HepG2 (cell line): ENCODE data around the gene PANK3. TPM values are rescaled to one million over a fixed set of nuclear protein-coding genes. Genes with fewer than 3 reads are reported as not detected.
A peak's percentile ranks its signal among the peaks of the same experiment; 100 is the strongest.

Source experiments
- ARID5B ChIP-seq: IDR thresholded peaks from 2 replicates; pipeline ENCODE4 v1.4.0; 2020; ENCODE audit warnings: mild to moderate bottlenecking, missing genetic modification reagents
- GTF3A ChIP-seq: sonication (generic); formaldehyde crosslinking; conservative IDR thresholded peaks from 2 replicates; pipeline ENCODE4 v1.4.0; 2020; ENCODE audit warnings: mild to moderate bottlenecking, missing genetic modification reagents
- HINFP ChIP-seq: sonication (generic); formaldehyde crosslinking; IDR thresholded peaks from 2 replicates; pipeline ENCODE4 v1.4.0; 2020; ENCODE audit warnings: low read depth, mild to moderate bottlenecking, missing genetic modification reagents
- MYNN ChIP-seq: sonication (generic); formaldehyde crosslinking; IDR thresholded peaks from 2 replicates; pipeline ENCODE4 v1.4.0; 2020; ENCODE audit warnings: mild to moderate bottlenecking, low read depth, missing genetic modification reagents
- PHB2 ChIP-seq: fragments of 450-650 bp; IDR thresholded peaks from 2 replicates; pipeline ENCODE4 v1.6.1; 2018; ENCODE audit not compliant: partially characterized antibody
- PLRG1 ChIP-seq: fragments of 450-650 bp; conservative IDR thresholded peaks from 2 replicates; pipeline ENCODE4 v1.6.1; 2016
- RORA ChIP-seq: sonication (generic); formaldehyde crosslinking; IDR thresholded peaks from 2 replicates; pipeline ENCODE4 v1.5.0; 2020; ENCODE audit warnings: mild to moderate bottlenecking, missing genetic modification reagents, moderate library complexity
- SMC3 ChIP-seq: IDR thresholded peaks from 2 replicates; pipeline ENCODE4 v1.6.1; 2011; ENCODE audit warnings: low read length, improper control_type of control experiment
- STAT6 ChIP-seq: sonication (generic); formaldehyde crosslinking; IDR thresholded peaks from 2 replicates; pipeline ENCODE4 v1.4.0; 2020; ENCODE audit warnings: missing genetic modification reagents, mild to moderate bottlenecking, borderline replicate concordance
- TMF1 ChIP-seq: sonication (generic); formaldehyde crosslinking; IDR thresholded peaks from 2 replicates; pipeline ENCODE4 v1.8.1; 2022; ENCODE audit warnings: low read depth, missing genetic modification reagents
- ZNF17 ChIP-seq: sonication (generic); formaldehyde crosslinking; IDR thresholded peaks from 2 replicates; pipeline ENCODE4 v1.5.0; 2020; ENCODE audit warnings: mild to moderate bottlenecking, missing genetic modification reagents
- ZNF225 ChIP-seq: sonication (generic); formaldehyde crosslinking; IDR thresholded peaks from 2 replicates; pipeline ENCODE4 v1.4.0; 2020; ENCODE audit warnings: mild to moderate bottlenecking, missing genetic modification reagents
- ZNF281 ChIP-seq: sonication (generic); formaldehyde crosslinking; IDR thresholded peaks from 2 replicates; pipeline ENCODE4 v1.4.0; 2020; ENCODE audit warnings: missing genetic modification reagents, borderline replicate concordance
- ZNF383 ChIP-seq: sonication (generic); formaldehyde crosslinking; IDR thresholded peaks from 2 replicates; pipeline ENCODE4 v1.4.0; 2020; ENCODE audit warnings: missing genetic modification reagents, mild to moderate bottlenecking, borderline replicate concordance
- ZNF543 ChIP-seq: sonication (generic); formaldehyde crosslinking; IDR thresholded peaks from 2 replicates; pipeline ENCODE4 v1.4.0; 2020; ENCODE audit warnings: mild to moderate bottlenecking, missing genetic modification reagents
- ZNF737 ChIP-seq: sonication (generic); formaldehyde crosslinking; IDR thresholded peaks from 2 replicates; pipeline ENCODE4 v1.5.0; 2020; ENCODE audit warnings: missing genetic modification reagents, mild to moderate bottlenecking, borderline replicate concordance
- ZNF878 ChIP-seq: sonication (generic); formaldehyde crosslinking; IDR thresholded peaks from 2 replicates; pipeline ENCODE4 v1.8.1; 2023; ENCODE audit warnings: mild to moderate bottlenecking, missing genetic modification reagents, moderate library complexity
- ZSCAN29 ChIP-seq: sonication (generic); formaldehyde crosslinking; conservative IDR thresholded peaks from 2 replicates; pipeline ENCODE4 v1.4.0; 2020; ENCODE audit warnings: mild to moderate bottlenecking, missing genetic modification reagents
- polyA plus RNA-seq, 8 experiments: library from polyadenylated mRNA; depleted of rRNA in 3 of 8; stranded (reverse) in 7 of 8; unstranded in 1 of 8; fragments of >200 nt; fragmentation: Illumina TruSeq in 4 of 8; extraction: Trizol in 4 of 8; gene quantifications; 2 replicates each; pipeline versions ENCODE4 v1.2.1 to v1.2.3, GENCODE V29; 2011 to 2016; ENCODE audit warnings: low read depth in 4 of 8, missing spikeins in 1 of 8, mixed read lengths in 1 of 8; ENCODE audit not compliant: insufficient read depth in 1 of 8
- total RNA-seq, 5 experiments: library from RNA; depleted of rRNA; stranded (reverse); fragments of >200 nt; fragmentation: Illumina TruSeq; extraction: Trizol; gene quantifications; 2 replicates each; pipeline ENCODE4 v1.2.3, GENCODE V29; 2016; ENCODE audit warnings: low read depth in 1 of 5

PANK3 gene
- total and polyA plus RNA-seq, 2 of the 13 experiments (the other 11 are each of a cell fraction or from before 2014, with no cell fraction given): 26.9 to 69.5 TPM

- no peak; the same call in 1 of the 2 replicates for TF ChIP-seq MYNN (CRISPR knock-in tag)
- no peak for TF ChIP-seq PHB2
- TF ChIP-seq ZNF878 (CRISPR knock-in tag): no peak; the same call in 1 of the 2 replicates
- no peak for TF ChIP-seq ZNF281 (CRISPR knock-in tag)
- TF ChIP-seq ZNF383 (CRISPR knock-in tag): 0 out of 2 replicates have a peak, but pooled peaks have one; percentile 30
- peak; percentile 83 for TF ChIP-seq HINFP (CRISPR knock-in tag)
- no peak; the same call in 1 of the 2 replicates for TF ChIP-seq ARID5B (CRISPR knock-in tag)
- TF ChIP-seq GTF3A (CRISPR knock-in tag): no peak
- no peak for TF ChIP-seq TMF1 (CRISPR knock-in tag)
- peak; percentile 64; the same call in 1 of the 2 replicates for TF ChIP-seq ZSCAN29 (CRISPR knock-in tag)
- TF ChIP-seq STAT6 (CRISPR knock-in tag): no peak
- TF ChIP-seq PLRG1: no peak
- no peak for TF ChIP-seq RORA (CRISPR knock-in tag)
- no peak for TF ChIP-seq ZNF737 (CRISPR knock-in tag)
- TF ChIP-seq SMC3: 0 out of 2 replicates have a peak, but pooled peaks have one; percentile 4
- no peak for TF ChIP-seq ZNF17
- TF ChIP-seq ZNF225: no peak; the same call in 1 of the 2 replicates
- TF ChIP-seq ZNF543 (CRISPR knock-in tag): peak; percentile 77
Measured at GRCh38 chr5:168579488-168580226, 489 bp upstream of the PANK3 start (continued).
